Heart right ventricle (tissue), 16 donors: Measurements from ENCODE around the gene ATP1B1. TPM values are rescaled to one million over a fixed set of nuclear protein-coding genes. Genes with fewer than 3 reads are reported as not detected.
A peak's percentile ranks its signal among the peaks of the same experiment; 100 is the strongest.

Experiments
- ATAC-seq, 8 donors: fragments of 200-7000 bp; cut with Tn5 transposase; one replicate each; pipeline ENCODE4 v1.9.1; 2020; ENCODE audit warnings: mild to moderate bottlenecking in 8 of 8, moderate library complexity in 8 of 8, moderate number of reproducible peaks in 1 of 8
- DNase-seq, 2 donors: peaks; one replicate each; pipeline ENCODE4 v3.0.0-alpha.2; 2020
- H3K27ac ChIP-seq, 10 donors: fragments of 200-600 bp; sonication (generic) in 2 of 10; one replicate each; pipeline versions ENCODE4 v1.5.0 to v1.8.0; 2020 to 2022; ENCODE audit warnings: mild to moderate bottlenecking in 3 of 10
- H3K27me3 ChIP-seq, 7 donors: fragments of 200-600 bp; one replicate each; pipeline ENCODE4 v1.8.0; 2021 to 2022; ENCODE audit warnings: mild to moderate bottlenecking in 2 of 7
- H3K36me3 ChIP-seq, 9 donors: fragments of 200-600 bp; sonication (generic) in 1 of 9; one replicate each; pipeline versions ENCODE4 v1.5.0 to v1.8.0; 2020 to 2022; ENCODE audit warnings: mild to moderate bottlenecking in 2 of 9
- H3K4me1 ChIP-seq, 9 donors: fragments of 200-600 bp; sonication (generic) in 1 of 9; one replicate each; pipeline versions ENCODE4 v1.5.0 to v1.8.0; 2020 to 2022; ENCODE audit warnings: mild to moderate bottlenecking in 4 of 9
- H3K4me3 ChIP-seq, 10 donors: fragments of 200-600 bp; sonication (generic) in 2 of 10; one replicate each; pipeline versions ENCODE4 v1.5.0 to v1.8.0; 2020 to 2022; ENCODE audit warnings: mild to moderate bottlenecking in 7 of 10, moderate library complexity in 2 of 10
- H3K9me3 ChIP-seq, 11 donors: fragments of 200-600 bp in 10 of 11; sonication (generic) in 2 of 11; one replicate each; pipeline versions ENCODE4 v1.5.0 to v1.8.0; 2013 to 2022; ENCODE audit warnings: mild to moderate bottlenecking in 2 of 11, control low read depth in 1 of 11, moderate library complexity in 1 of 11
- WGBS, 2 donors: extraction: QIAGEN DNeasy Blood & Tissue Kit; methylation state at CpG; one replicate each; pipeline ENCODE4 v1.1.7; 2013; ENCODE audit warnings: inconsistent platforms in 1 of 2; 5-methylcytosine and 5-hydroxymethylcytosine counted together
- intact Hi-C, 10 donors: fragments of 100-400 bp; cut with DNase I; formaldehyde crosslinking; loops; one replicate each; pipeline versions ENCODE4 v1.11.1 to v1.14.2; 2022
- polyA plus RNA-seq, 2 donors: library from polyadenylated mRNA; stranded (reverse); fragments of 200-250 nt; gene quantifications; one replicate each; pipeline ENCODE4 v1.2.3, GENCODE V29; 2013
- total RNA-seq, 10 donors: library from RNA; stranded (reverse); fragmentation: NEBNext Ultra II Directional in 3 of 10; extraction: Animal tissue kit (Norgen Biotek cat#: 25700) in 3 of 10; gene quantifications; one replicate each; pipeline versions ENCODE4 v1.2.1 to v1.2.4, GENCODE V29; 2021 to 2023
- TF ChIP-seq, protein P1 (sequence below), 9 donors: fragments of 200-600 bp; sonication (generic) in 2 of 9; IDR thresholded peaks; one replicate each; pipeline versions ENCODE4 v1.5.0 to v1.8.0; 2021 to 2022; ENCODE audit warnings: antibody characterized with exemption in 9 of 9, mild to moderate bottlenecking in 5 of 9, moderate library complexity in 1 of 9
- donor health status: Arrhythmogenic right ventricular cardiomyopathy.
- donor health status: ischemic (EF 13 %, LVEDD 7.1; RV severe dilation, severe dysfunction).
- donor health status: healthy with polysubstance abuse.
- donor health status: DM: no; HTN: yes; CAD: no.
- donor health status: DM: no; HTN: no; CAD: no.
- donor health status: ischemic (EF 25% LVEDD 6.9; RV normal size, moderate dysfunction).
- donor health status: ischemic (EF 25% LVEDD 5.7; RV mildly dilated, moderate dysfunction).
- donor health status: healthy.
- donor health status: DM: yes; HTN: yes; CAD: no.
- donor health status: Ischemic cardiomyopathy.
- donor health status: ischemic (EF 35%, LVEDD 5.7; RV mildly dilated, moderate dysfunction).
- donor health status: nonischemic (EF 11% LVEDD 7.7; RV severe dilation, severe dysfunction).
- donor health status: DM: yes; HTN: yes; CAD: no.
- donor health status: PGD.
- donor health status: ischemic (EF 29% LVEDD 5.4; RV normal size, mild dysfunction).
- donor health status: nonischemic (EF 23%, LVEDD 6.1; RV moderate dilation, normal function).

ATP1B1 gene
- total and polyA plus RNA-seq, 12 donors = 137 to 472 (median 268) TPM

DNA sequence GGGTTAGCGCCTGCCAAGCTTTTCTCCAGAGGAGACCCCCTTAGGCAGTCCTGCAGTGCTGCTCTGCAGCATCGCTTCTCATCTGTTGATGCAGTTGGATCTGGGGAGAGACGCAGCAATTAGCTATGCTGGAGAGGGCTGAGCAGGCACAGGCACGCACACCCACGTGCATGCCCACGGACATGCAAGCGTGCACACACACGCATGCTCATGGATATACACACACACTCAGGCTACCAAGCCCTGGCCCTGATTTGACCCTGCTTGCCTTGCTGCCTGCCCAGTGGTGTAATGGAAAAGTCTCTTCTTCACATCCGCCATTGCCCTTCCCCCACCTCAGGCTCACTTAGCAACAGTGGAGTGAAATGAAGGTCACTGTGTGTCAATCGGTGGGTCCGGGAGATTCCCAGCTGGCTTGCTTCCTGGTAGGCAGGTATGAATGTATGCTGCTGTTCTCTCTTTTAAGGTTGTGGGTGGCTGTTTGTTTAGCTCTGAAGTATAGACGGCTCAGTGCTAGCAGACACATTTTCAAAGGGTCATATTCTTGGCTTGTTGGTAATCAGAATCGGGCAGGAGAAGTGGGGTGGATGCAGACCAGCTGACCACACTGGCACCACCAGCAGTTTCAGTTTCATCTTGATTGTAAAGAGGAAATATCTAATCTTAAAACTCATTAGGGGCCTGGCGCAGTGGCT, 9.5 kb downstream of the ATP1B1 start:
- peaks cover 0 to 69% (median 9%) of the 10 kb centered on the region in 9 donors for H3K36me3 ChIP-seq
- no peaks in the 10 kb centered on the region for H3K27me3 ChIP-seq
- DNase-seq = peak; percentile 47 to 66
- peak overlapping the region in 3 of 10 donors; percentile 6 to 22 (median 21) for H3K4me3 ChIP-seq
- intact Hi-C loops = no loop called here
- ATAC-seq = peak; percentile 47 to 82 (median 72)
- WGBS, 2 donors = 37 to 46% methylated on average over 14 of the region's 14 CpGs
- no peaks in the 10 kb centered on the region for H3K9me3 ChIP-seq
- peaks cover 4 to 94% (median 63%) of the 10 kb centered on the region in 9 donors for H3K4me1 ChIP-seq
- TF ChIP-seq, protein P1, sequence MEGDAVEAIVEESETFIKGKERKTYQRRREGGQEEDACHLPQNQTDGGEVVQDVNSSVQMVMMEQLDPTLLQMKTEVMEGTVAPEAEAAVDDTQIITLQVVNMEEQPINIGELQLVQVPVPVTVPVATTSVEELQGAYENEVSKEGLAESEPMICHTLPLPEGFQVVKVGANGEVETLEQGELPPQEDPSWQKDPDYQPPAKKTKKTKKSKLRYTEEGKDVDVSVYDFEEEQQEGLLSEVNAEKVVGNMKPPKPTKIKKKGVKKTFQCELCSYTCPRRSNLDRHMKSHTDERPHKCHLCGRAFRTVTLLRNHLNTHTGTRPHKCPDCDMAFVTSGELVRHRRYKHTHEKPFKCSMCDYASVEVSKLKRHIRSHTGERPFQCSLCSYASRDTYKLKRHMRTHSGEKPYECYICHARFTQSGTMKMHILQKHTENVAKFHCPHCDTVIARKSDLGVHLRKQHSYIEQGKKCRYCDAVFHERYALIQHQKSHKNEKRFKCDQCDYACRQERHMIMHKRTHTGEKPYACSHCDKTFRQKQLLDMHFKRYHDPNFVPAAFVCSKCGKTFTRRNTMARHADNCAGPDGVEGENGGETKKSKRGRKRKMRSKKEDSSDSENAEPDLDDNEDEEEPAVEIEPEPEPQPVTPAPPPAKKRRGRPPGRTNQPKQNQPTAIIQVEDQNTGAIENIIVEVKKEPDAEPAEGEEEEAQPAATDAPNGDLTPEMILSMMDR (IDR thresholded peaks at IDR 0.05) = no peak
- peak overlapping the region in 9 of 10 donors; percentile 3 to 98 (median 90) for H3K27ac ChIP-seq

DNA sequence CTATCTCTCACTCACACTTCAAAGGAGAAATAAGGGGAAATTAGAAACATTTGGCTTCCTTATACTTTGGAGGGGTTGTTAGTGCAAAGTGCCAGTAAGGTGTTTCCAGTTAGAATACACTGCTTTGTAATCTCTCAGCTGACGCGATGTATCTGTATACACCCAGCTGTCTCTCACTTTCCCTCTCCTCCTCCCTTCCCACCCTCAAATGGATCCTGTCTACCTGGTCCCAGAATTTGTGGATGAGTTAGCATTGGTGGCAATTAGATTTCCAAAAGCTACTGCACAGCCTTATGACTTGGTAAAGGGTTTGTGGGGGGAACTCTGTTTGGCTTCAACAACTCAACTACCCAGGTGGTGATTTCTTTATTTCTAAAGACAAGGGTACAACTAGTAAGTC, 10.5 kb downstream of the ATP1B1 start:
- WGBS, 2 donors = 33 to 72% methylated on average over 2 of the region's 2 CpGs
- H3K27me3 ChIP-seq = no peaks in the 10 kb centered on the region
- H3K36me3 ChIP-seq = peaks cover 0 to 70% (median 8%) of the 10 kb centered on the region in 9 donors
- H3K4me3 ChIP-seq = no peak overlapping the region
- no peak for ATAC-seq
- TF ChIP-seq, protein P1 (IDR thresholded peaks at IDR 0.05) = no peak
- H3K4me1 ChIP-seq = peaks cover 4 to 93% (median 53%) of the 10 kb centered on the region in 9 donors
- H3K27ac ChIP-seq = peak overlapping the region in 7 of 10 donors; percentile 45 to 98 (median 90)
- H3K9me3 ChIP-seq = no peaks in the 10 kb centered on the region
- DNase-seq = no peak
- intact Hi-C loops = no loop called here

- intact Hi-C loops = no loop called here
- Histone ChIP-seq H3K27me3 (no peaks in the 10 kb centered on the region), H3K9me3 (no peaks in the 10 kb centered on the region), H3K4me3 (no peak overlapping the region), H3K36me3 (peaks cover 0 to 67% (median 3%) of the 10 kb centered on the region in 9 donors), H3K27ac (peak overlapping the region in 7 of 10 donors; percentile 15 to 98 (median 66)), H3K4me1 (peaks cover 4 to 93% (median 47%) of the 10 kb centered on the region in 9 donors)
- ATAC-seq (no peak), DNase-seq (no peak)
- TF ChIP-seq, protein P1 (IDR thresholded peaks at IDR 0.05) = no peak
- WGBS, 2 donors = 34 to 68% methylated on average over 1 of the region's 1 CpG
Measured at GRCh38 chr1:169117599-169117998, 11.1 kb downstream of the ATP1B1 start.

DNA sequence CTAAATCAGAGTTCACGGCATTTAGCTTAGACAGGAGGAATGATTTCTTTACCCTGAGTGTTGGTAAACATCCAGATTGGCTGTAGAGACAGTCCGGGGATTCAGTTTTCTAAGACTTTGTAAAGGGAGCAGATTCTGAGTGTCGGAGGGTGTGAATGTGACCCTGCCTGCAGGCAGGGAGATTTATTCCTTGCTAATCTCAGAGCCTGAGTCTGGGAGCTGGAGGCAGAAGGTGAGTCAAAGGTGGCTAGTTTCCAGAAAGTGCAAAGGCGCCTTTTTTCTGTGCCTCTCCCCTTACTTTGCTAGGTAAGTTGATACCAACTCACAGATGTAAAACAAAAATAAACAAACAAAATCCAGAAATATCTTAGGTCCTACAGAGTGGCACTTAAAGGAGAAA, 11.7 kb downstream of the ATP1B1 start:
- H3K9me3 ChIP-seq = no peaks in the 10 kb centered on the region
- peak overlapping the region in 6 of 10 donors; percentile 8 to 97 (median 48) for H3K27ac ChIP-seq
- H3K36me3 ChIP-seq = peaks cover 0 to 61% (median 0%) of the 10 kb centered on the region in 9 donors
- DNase-seq (no peak), ATAC-seq (no peak)
- intact Hi-C loops = no loop called here
- 58 to 67% methylated on average over 4 of the region's 4 CpGs for WGBS, 2 donors
- H3K4me3 ChIP-seq = no peak overlapping the region
- H3K27me3 ChIP-seq = no peaks in the 10 kb centered on the region
- peaks cover 4 to 93% (median 41%) of the 10 kb centered on the region in 9 donors for H3K4me1 ChIP-seq
- TF ChIP-seq, protein P1 (IDR thresholded peaks at IDR 0.05) = no peak
